ENCODE measurements around the gene DUSP2. TPM values are rescaled to one million over a fixed set of nuclear protein-coding genes. Genes with fewer than 3 reads are reported as not detected.

The DUSP2 gene
- total and polyA plus RNA-seq, 9 of the 15 experiments (the other 6 are each of a cell fraction or from before 2014, with no cell fraction given) = 0.04 to 0.18 TPM; not detected in 7

DNA sequence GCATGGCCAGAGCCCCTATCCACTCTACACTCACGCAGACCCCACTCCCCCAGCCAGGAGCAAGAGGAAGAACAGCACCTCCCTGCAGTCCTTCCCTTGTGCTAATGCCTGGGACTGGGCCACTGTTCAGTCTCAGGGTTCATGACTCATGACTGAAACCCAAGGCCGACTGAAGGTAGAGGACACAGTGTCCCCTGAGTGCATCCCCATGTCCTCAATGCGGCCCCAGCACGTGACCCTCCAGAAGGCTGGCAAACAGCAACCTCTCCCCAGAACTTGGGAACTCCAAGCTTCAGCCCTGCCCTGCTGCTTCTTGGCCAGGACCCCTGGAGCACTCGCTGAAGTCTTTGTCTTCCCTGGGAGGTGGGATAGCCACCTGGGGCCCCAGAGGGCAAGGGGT, 22.8 kb downstream of the DUSP2 start:
- H3K9ac ChIP-seq (ENCODE audit: insufficient read depth in 1 of 2, low read depth in 2 of 2, low read length in 2 of 2) = no peak overlapping the region
- no peak overlapping the region for H3K4me3 ChIP-seq
- ChIA-PET POLR2A (no interaction called here), CTCF (ENCODE audit: low intra/inter-chr PET ratio) (no interaction called here)
- WGBS (ENCODE audit: insufficient coverage, low coverage, missing lambda C conversion rate) = 3% methylated on average over 5 of the region's 5 CpGs
- H3K9me3 ChIP-seq (replicated peaks; ENCODE audit: control insufficient read depth, insufficient read depth, low read depth, low read length) = no peaks in the 10 kb centered on the region
- H3K9me1 ChIP-seq (ENCODE audit: control insufficient read depth, insufficient read depth, low read length) = no peaks in the 10 kb centered on the region
- peaks cover 29 to 90% of the 10 kb centered on the region in 2 experiments; a peak in 4 of 5 replicates for H3K27me3 ChIP-seq (ENCODE audit: control insufficient read depth in 2 of 2, insufficient read depth in 2 of 2, low read length in 2 of 2)
- H2AFZ ChIP-seq (ENCODE audit: low read depth, low read length) = no peak overlapping the region
- peak; percentile 56; the same call in 1 of the 2 replicates for TF ChIP-seq ESRRA (IDR thresholded peaks at IDR 0.05; ENCODE audit: borderline replicate concordance, low read depth)
- TF ChIP-seq, protein P1, sequence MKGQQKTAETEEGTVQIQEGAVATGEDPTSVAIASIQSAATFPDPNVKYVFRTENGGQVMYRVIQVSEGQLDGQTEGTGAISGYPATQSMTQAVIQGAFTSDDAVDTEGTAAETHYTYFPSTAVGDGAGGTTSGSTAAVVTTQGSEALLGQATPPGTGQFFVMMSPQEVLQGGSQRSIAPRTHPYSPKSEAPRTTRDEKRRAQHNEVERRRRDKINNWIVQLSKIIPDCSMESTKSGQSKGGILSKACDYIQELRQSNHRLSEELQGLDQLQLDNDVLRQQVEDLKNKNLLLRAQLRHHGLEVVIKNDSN (CRISPR knock-in tag; IDR thresholded peaks at IDR 0.05) = 0 out of 2 replicates have a peak, but pooled peaks have one; percentile 41
- no peak for TF ChIP-seq TAF1 (IDR thresholded peaks at IDR 0.05; ENCODE audit: control insufficient read depth, extremely low read depth, insufficient read depth, low read length, severe bottlenecking)
- TF ChIP-seq, protein P2, sequence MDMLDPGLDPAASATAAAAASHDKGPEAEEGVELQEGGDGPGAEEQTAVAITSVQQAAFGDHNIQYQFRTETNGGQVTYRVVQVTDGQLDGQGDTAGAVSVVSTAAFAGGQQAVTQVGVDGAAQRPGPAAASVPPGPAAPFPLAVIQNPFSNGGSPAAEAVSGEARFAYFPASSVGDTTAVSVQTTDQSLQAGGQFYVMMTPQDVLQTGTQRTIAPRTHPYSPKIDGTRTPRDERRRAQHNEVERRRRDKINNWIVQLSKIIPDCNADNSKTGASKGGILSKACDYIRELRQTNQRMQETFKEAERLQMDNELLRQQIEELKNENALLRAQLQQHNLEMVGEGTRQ (CRISPR knock-in tag; IDR thresholded peaks at IDR 0.05) = peak; percentile 27
- no peak for TF ChIP-seq ZNF79 (CRISPR knock-in tag; IDR thresholded peaks at IDR 0.05; ENCODE audit: low read depth)
- no peak for TF ChIP-seq HNRNPUL1 (IDR thresholded peaks at IDR 0.05; ENCODE audit: low read length)
- no TSS peak for BruUV-seq (replicated peaks)
- H3K36me3 ChIP-seq (ENCODE audit: control insufficient read depth, insufficient read depth, low read length) = no peaks in the 10 kb centered on the region
- H3K4me1 ChIP-seq (replicated peaks in 1 of 2; ENCODE audit: control insufficient read depth in 2 of 2, insufficient read depth in 2 of 2, low read length in 2 of 2) = peaks cover 0 to 15% of the 10 kb centered on the region in 2 experiments; a peak in 3 of 5 replicates
- no peaks in the 10 kb centered on the region for H3K79me2 ChIP-seq (ENCODE audit: control insufficient read depth, insufficient read depth, low read length)
- DNase-seq (ENCODE audit: extremely low read depth in 1 of 4, low spot score in 3 of 4) (no peak), FAIRE-seq (no peak), ATAC-seq (no peak)
- in situ Hi-C loops (cut with MboI) = no loop called here
- intact Hi-C loops (cut with micrococcal nuclease) = no loop called here
- peaks cover 17% of the 10 kb centered on the region for H4K20me1 ChIP-seq (replicated peaks; ENCODE audit: control insufficient read depth, insufficient read depth, low read length)
- no peak overlapping the region for H3K27ac ChIP-seq (ENCODE audit: extremely low read depth, low read depth, low read length)
- H3K4me2 ChIP-seq (ENCODE audit: insufficient read depth, low read length) = no peak overlapping the region

All from K562 (cell line).